ENCODE measurements around the gene BORCS6.

Gene BORCS6

DNA sequence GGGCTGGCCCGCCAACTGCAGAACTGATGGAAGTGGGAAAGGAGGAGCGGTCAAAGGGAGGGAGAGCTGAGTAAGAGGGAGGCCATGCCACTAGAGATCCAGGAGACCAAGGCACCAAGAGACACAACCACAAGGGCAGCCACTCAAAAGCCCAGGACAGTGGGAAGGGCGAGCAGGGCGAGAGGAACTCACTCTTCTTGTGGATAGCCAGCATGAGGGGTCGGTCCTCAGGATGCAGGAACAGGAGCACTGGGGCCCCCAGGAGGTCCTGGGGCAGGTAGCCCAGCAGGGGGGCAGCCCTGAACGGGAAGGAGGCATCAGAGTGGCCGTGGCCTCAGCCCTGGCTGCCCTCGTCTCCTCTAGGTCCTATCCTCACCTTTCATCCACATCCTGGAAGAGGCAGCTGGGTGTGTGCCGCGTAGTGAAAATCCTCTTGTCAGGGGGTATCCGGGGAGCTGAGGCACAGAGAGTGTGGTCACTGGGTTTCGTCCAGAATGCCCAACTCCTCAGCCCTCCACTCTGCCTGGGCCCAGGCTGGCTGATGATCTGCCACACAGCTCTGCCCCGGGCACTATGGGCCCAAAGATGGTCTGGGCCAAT is 42.1 kb downstream of the BORCS6 start:
- H3K4me3 ChIP-seq (ENCODE audit: low read depth, low read length), result no peak overlapping the region
- TF ChIP-seq, protein P1, sequence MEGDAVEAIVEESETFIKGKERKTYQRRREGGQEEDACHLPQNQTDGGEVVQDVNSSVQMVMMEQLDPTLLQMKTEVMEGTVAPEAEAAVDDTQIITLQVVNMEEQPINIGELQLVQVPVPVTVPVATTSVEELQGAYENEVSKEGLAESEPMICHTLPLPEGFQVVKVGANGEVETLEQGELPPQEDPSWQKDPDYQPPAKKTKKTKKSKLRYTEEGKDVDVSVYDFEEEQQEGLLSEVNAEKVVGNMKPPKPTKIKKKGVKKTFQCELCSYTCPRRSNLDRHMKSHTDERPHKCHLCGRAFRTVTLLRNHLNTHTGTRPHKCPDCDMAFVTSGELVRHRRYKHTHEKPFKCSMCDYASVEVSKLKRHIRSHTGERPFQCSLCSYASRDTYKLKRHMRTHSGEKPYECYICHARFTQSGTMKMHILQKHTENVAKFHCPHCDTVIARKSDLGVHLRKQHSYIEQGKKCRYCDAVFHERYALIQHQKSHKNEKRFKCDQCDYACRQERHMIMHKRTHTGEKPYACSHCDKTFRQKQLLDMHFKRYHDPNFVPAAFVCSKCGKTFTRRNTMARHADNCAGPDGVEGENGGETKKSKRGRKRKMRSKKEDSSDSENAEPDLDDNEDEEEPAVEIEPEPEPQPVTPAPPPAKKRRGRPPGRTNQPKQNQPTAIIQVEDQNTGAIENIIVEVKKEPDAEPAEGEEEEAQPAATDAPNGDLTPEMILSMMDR (conservative IDR thresholded peaks at IDR 0.05; ENCODE audit: low read depth, low read length), result no peak
- no peak for DNase-seq (ENCODE audit: low read depth)

DNA sequence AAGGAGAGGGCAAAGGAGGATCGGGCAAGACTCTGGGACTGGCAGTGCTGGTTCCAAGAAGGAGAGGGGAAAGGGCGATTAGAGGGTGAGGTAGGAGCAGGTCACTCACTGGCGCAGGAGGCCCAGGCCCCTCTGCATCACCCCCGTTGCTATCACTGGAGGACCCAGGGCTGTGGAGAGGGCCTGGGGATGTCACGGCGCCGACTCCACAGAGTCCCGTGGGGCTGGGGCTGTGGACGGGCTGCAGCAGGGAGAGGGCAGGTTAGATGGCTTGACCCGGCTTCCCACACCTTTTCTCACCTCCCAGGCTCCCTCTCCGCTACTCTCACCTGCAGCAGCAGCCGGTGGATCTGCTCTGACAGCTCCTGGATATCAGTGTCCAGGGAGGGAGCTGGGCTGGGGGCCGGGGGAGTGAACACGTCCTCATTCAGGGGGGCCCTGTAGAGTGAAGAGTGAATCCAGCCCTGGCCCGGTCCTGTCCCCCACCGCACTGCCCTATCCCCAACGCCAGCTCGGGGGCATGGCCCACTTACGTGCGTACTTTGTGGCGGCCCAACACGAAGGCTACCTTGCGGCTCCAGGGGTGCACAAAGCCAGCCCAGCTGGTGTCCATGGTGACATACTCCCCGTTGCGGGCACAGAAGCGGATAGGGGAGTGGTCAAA is 42.7 kb downstream of the BORCS6 start:
- no peak for DNase-seq (ENCODE audit: low read depth)
- TF ChIP-seq, protein P1 (conservative IDR thresholded peaks at IDR 0.05; ENCODE audit: low read depth, low read length), result no peak
- H3K4me3 ChIP-seq (ENCODE audit: low read depth, low read length), result no peak overlapping the region

DNA sequence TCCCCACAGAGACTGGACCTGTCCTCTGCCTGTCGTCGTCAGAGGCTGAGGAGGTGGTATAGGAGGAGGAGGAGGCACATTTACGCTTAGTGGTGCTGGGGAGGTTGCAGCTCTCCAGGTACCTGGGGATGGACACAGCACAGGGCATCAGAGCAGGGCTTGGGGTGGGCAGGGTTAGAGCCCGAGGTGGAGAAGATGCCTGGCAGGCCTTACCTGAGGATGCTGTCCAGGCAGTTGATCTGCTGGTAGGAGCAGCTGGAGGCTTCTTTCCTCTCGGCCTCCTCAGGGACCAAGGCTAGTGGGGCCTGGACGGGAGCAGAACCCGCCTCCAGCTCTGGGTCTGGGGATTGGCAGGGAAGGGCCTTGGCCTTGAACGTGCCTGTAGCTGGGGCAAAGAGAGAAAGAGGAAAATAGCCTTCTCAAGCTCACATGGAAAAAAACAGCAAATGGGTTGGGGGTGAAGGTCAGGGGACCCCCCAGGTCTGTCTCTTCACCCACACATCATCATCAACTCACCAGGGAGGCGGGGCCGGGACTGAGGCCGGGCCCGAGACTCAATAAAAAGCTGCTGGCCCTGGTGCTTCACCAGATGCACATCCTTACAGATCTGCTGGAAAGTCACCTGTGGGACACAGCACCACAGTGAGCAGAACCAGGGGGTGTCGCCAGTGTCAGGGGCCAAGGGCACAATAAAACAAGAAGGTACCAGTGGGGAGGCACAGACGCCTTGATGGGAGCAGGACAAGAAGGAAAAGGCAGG is 43.4 kb downstream of the BORCS6 start:
- no peak overlapping the region for H3K4me3 ChIP-seq (ENCODE audit: low read depth, low read length)
- TF ChIP-seq, protein P1 (conservative IDR thresholded peaks at IDR 0.05; ENCODE audit: low read depth, low read length), result no peak
- no peak for DNase-seq (ENCODE audit: low read depth)

DNA sequence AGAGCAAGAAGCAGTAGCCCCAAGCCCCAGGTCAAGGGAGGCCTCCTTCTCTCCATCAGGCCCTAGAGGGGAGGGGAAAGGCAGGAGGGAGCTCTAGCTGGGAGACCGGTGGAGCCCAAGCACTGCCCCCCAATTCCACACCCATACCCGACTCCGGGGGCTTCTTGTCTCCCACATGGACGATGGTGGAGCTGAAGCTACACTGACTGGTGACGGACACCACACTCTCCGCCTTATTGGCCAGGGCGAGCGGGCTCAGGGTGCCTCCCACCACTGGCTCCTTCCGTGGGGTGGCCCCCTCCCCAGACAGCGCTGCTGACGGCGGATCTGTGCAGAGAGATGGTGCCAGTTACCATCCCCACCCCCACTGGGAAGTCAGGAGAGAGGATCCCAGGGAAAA is 44.2 kb downstream of the BORCS6 start:
- H3K4me3 ChIP-seq (ENCODE audit: low read depth, low read length), result no peak overlapping the region
- TF ChIP-seq, protein P1 (conservative IDR thresholded peaks at IDR 0.05; ENCODE audit: low read depth, low read length), result no peak
- no peak for DNase-seq (ENCODE audit: low read depth)

DNA sequence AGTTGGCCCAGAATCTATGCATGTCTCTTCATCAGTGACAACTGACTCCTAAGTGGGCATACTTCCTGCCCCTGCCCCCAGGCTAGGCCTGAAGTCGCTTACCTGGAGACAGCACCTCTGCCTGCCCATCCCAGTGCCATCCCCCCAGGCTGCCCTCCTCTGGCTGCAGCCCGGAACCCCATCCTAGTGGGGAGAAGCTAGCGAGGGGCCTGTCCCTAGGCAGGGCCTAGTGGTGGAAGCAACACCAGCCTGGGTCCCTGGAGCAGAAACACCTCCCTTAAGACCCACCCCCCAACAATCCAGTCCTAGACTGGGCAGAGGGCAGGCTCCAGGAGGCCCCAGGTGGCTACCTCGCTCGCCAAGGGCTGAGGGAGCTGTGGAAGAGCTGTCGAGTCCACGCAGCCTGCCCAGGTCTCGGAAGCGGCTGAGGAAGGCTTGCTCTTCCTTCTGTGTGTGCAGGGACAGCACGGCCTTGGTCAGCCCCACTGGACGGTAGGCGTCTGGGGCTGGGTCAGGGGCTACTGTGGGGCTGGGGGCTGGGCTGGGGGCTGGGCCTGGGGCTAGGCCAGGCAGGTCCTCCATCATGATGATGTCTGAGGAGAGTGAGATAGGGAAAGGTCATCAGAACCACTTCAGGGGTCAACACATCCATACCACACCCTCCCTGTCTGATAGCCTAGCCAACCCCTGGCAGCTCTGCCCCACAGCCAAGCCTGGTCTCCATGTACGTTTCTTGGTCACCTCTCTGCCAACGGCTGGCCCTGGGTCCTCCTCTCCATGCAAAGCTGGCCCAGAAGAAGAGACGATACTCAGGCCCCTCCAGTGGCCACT is 45.4 kb downstream of the BORCS6 start:
- TF ChIP-seq, protein P1 (conservative IDR thresholded peaks at IDR 0.05; ENCODE audit: low read depth, low read length), result no peak
- no peak overlapping the region for H3K4me3 ChIP-seq (ENCODE audit: low read depth, low read length)
- no peak for DNase-seq (ENCODE audit: low read depth)

DNA sequence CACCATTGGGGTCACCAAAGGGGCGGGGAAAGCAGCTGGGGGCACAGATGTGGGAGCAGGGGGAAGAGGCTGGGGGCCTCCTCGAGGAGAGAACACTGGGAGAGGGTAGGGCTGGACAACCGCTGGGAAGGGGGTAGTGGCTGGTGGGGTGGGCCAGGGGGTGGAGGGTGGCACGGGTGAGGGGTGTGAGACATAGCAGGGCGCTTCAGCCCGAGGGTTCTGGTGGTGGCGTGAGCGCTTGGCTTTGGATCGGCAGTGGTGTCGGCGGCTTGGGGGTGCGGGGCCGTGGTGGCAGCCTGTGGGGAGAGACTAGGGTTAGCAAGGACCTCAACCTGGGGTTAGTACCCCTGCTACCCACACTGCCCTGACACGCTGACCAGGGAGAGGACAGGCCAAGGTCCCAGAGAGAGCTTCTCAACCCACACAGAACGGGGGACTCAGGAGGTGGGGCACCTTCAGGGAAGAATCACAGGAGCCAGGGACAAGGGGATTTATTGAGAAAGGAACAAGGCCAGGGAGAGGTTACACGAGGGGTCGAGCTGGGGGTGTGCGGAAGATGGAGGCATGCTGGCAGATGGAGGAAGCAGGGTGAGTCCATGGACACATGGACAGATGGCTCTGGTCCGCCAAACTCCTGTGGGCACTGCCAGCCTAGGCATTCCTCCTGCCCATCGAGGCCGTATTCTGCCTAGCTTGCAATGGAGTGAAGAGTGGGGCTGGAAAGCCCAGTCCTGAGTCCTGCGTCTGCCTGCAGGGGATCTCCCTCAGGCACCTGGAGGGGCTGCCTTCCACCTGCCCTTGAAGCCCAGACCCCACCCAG is 46.2 kb downstream of the BORCS6 start:
- TF ChIP-seq, protein P1 (conservative IDR thresholded peaks at IDR 0.05; ENCODE audit: low read depth, low read length), result no peak
- DNase-seq (ENCODE audit: low read depth), result no peak
- H3K4me3 ChIP-seq (ENCODE audit: low read depth, low read length), result no peak overlapping the region

All from choroid plexus epithelial cell (primary cell).